ES-I3 (cell line): Measurements from ENCODE around the gene NOTCH3.

Experiments
- H3K36me3 ChIP-seq: 2 replicates; pipeline ENCODE4 v1.6.1; 2013; ENCODE audit warnings: mild to moderate bottlenecking, low read length, control low read depth, moderate library complexity; ENCODE audit not compliant: insufficient read depth
- H3K4me1 ChIP-seq: 2 replicates; pipeline ENCODE4 v1.6.1; 2013; ENCODE audit warnings: mild to moderate bottlenecking, control low read depth, low read length; ENCODE audit not compliant: insufficient read depth
- H3K9ac ChIP-seq: 2 replicates; pipeline ENCODE4 v1.6.1; 2013; ENCODE audit warnings: low read depth, mild to moderate bottlenecking, low read length, moderate library complexity
- H3K9me3 ChIP-seq: 2 replicates; pipeline ENCODE4 v1.6.1; 2013; ENCODE audit warnings: mild to moderate bottlenecking, low read length, moderate library complexity; ENCODE audit not compliant: control insufficient read depth, insufficient read depth

NOTCH3 gene

DNA sequence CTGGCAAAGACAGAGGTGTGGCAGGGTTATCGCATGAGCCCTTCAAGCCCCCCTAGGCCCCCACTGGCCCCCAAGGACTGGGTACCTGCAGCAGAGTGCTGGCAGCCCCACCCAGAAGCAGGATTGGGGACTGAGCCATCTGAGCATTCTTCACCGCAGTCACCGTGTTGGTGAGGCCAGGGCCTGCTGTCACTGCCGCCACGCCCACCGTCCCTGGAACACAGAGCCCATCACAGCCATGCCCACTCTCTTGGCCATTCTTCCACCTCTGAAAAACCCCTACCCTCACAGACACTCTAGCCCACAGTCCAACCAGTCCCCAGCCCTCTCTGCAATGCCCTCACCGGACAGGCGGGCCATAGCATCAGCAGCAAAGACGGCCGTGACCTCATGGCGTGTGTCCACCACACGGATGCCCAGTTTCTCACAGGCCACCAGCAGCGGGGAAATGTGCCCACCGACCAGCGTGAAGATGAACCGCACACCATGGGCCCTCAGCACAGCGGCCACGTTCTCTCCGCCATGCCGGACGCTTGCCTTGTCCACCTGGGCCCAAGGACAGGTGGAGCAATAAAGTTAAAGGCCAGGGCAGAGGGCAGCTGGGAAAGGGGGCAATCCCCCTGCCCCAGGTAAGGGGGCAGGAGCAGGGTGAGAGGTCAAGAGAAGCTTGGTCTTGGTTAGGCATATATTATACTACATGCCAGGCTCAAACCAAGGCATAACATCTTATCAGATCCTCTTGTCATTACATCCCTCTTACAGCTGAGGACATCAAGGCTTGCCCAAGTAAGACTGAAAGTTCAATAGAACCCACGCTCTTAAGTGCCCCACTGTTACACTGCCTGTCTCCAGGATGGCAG, 77.5 kb downstream of the NOTCH3 start:
- Histone ChIP-seq H3K36me3 (0 out of 2 replicates have a peak, but pooled peaks cover 4% of the 10 kb centered on the region), H3K9me3 (no peaks in the 10 kb centered on the region), H3K9ac (no peak overlapping the region), H3K4me1 (peaks cover 8% of the 10 kb centered on the region; the same call in 1 of the 2 replicates)

- Histone ChIP-seq H3K36me3 (0 out of 2 replicates have a peak, but pooled peaks cover 4% of the 10 kb centered on the region), H3K9ac (no peak overlapping the region), H3K9me3 (no peaks in the 10 kb centered on the region), H3K4me1 (peaks cover 8% of the 10 kb centered on the region; the same call in 1 of the 2 replicates)
These were observed 78.3 kb downstream of the NOTCH3 start for GRCh38 chr19:15122331-15123030.

DNA sequence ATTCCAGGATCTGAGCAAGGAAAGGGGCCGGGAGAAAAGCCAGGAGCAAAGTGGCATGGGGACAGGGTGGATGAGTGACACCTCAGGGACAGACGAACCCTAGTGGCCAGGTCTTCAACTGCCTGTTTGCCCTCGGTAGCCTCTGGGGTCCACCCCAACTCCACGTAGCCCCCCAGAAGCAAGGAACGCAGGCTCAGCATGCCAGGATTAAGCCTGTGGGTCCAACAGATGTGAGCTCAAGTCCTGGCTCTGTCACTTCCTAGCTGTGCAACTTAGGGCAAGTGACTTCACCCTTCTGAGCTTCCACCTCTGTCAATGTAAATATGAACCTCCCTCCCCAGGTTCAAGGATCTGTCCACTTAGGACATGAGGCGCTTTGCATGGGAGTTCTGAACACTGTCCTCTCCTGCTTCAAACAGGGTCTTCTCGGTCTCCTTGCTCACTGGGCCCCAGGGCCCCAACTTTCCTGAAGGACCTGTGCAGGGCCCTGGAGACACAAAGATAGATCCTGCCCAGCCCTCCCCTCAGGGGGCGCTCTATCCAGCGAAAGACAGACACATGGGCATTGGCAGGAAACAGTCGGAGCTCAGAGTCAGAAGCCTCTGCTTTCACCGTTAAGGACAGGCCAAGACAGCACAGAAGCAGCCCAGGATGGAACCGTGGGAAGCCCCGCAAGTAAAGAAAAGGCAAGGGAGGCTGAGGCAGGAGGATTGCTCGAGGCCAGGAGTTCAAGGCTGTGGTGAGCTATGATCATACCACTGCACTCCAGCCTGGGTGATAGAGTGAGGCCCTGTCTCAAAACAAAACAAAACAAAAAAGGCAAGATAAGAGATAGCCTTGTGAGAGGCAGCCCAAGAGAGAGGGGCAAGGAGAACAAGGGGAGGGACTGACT, 80.4 kb downstream of the NOTCH3 start:
- H3K9me3 ChIP-seq: no peaks in the 10 kb centered on the region
- 0 out of 2 replicates have a peak, but pooled peaks cover 4% of the 10 kb centered on the region for H3K36me3 ChIP-seq
- 0 out of 2 replicates have a peak, but pooled peaks cover 5% of the 10 kb centered on the region for H3K4me1 ChIP-seq
- no peak overlapping the region for H3K9ac ChIP-seq

- H3K36me3 ChIP-seq: peaks cover 4% of the 10 kb centered on the region; the same call in 1 of the 2 replicates
These were observed 81.9 kb downstream of the NOTCH3 start for GRCh38 chr19:15118789-15119494.

GRCh38 chr19:15118248-15118647, 82.5 kb downstream of the NOTCH3 start:
- no peak overlapping the region for H3K9ac ChIP-seq
- H3K36me3 ChIP-seq: peaks cover 5% of the 10 kb centered on the region; the same call in 1 of the 2 replicates
- H3K9me3 ChIP-seq: no peaks in the 10 kb centered on the region; the same call in 1 of the 2 replicates

More at GRCh38 chr19:15118789-15119494, 81.9 kb downstream of the NOTCH3 start:
- Histone ChIP-seq H3K9me3 (no peaks in the 10 kb centered on the region), H3K9ac (no peak overlapping the region), H3K4me1 (no peaks in the 10 kb centered on the region)

GRCh38 chr19:15116856-15117255, 83.9 kb downstream of the NOTCH3 start:
- H3K9me3 ChIP-seq: no peaks in the 10 kb centered on the region; the same call in 1 of the 2 replicates
- no peak overlapping the region for H3K9ac ChIP-seq
- H3K36me3 ChIP-seq: peaks cover 12% of the 10 kb centered on the region
- H3K4me1 ChIP-seq: no peaks in the 10 kb centered on the region

More at GRCh38 chr19:15118248-15118647, 82.5 kb downstream of the NOTCH3 start:
- H3K4me1 ChIP-seq: no peaks in the 10 kb centered on the region

DNA sequence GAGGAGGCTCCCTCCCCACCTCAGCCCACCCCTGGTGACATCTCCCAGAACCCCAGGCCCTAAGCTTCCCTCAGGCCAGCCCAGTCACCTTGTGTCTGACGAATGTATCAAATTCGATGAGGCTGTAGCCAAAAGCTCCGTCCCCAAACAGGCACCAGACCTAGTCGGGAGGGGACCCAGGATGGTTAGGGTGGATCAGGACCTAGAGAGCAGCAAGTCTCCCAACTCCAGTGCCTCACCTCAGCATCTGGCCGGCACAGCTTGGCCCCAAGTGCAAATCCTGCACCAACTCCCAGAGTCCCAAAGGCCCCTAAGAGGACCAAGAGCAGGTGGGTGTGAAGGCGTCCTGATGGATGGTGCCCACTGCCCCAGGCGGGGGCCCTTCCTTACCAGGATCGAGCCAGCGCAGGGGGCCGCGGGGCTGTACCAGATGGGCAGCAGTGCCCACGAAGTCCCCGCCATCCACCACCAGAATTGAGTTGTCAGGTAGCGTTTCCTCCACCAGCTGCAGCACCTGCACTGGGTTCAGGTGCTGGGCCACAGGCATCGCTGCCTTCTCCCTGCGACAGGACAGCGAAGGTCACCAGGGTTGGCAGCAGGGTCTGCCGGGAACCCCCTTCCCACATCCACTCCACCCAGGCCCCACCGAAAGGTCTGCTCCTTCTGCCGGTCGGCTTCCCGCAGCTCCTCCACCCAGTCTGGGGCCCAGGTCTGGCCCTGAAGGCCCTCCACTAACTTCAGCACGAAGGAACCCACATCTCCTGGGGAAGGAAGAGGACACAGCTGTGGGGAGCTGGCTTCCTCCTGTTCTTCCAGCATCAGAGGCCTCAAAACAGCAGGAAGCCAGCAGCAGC, 84.8 kb downstream of the NOTCH3 start:
- Histone ChIP-seq H3K36me3 (peaks cover 16% of the 10 kb centered on the region), H3K9ac (no peak overlapping the region), H3K4me1 (no peaks in the 10 kb centered on the region), H3K9me3 (no peaks in the 10 kb centered on the region; the same call in 1 of the 2 replicates)

- H3K36me3 ChIP-seq: peaks cover 16% of the 10 kb centered on the region
- H3K9me3 ChIP-seq: no peaks in the 10 kb centered on the region; the same call in 1 of the 2 replicates
- no peak overlapping the region for H3K9ac ChIP-seq
- H3K4me1 ChIP-seq: no peaks in the 10 kb centered on the region
These were observed 85.7 kb downstream of the NOTCH3 start for GRCh38 chr19:15115080-15115479.

DNA sequence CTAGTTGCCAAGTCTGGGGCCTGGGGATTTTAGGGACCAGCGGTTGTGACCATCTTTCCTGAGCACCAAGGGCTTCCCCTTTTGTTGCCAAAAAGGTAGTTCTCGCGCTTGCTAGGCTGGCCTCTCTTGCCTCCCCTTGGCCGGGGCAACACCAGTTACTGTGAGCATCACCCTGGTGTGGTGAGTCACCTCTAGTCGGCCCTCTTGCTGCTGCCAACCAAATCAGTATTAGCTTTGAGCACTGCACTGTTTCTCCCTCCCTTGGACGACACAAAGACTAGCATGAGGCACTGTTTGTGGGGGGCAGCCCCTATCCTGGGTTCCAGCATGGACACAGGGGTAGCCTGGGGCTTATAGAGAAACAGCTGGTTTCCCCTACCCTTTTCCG, 86.6 kb downstream of the NOTCH3 start:
- Histone ChIP-seq H3K36me3 (peaks cover 16% of the 10 kb centered on the region), H3K9ac (no peak overlapping the region), H3K4me1 (no peaks in the 10 kb centered on the region), H3K9me3 (no peaks in the 10 kb centered on the region; the same call in 1 of the 2 replicates)

GRCh38 chr19:15113245-15114152, 87.3 kb downstream of the NOTCH3 start:
- H3K9me3 ChIP-seq: no peaks in the 10 kb centered on the region; the same call in 1 of the 2 replicates
- H3K9ac ChIP-seq: peak overlapping the region; percentile 36; the same call in 1 of the 2 replicates
- H3K4me1 ChIP-seq: no peaks in the 10 kb centered on the region; the same call in 1 of the 2 replicates
- peaks cover 12% of the 10 kb centered on the region for H3K36me3 ChIP-seq

- Histone ChIP-seq H3K9ac (no peak overlapping the region), H3K9me3 (no peaks in the 10 kb centered on the region; the same call in 1 of the 2 replicates), H3K36me3 (peaks cover 12% of the 10 kb centered on the region), H3K4me1 (no peaks in the 10 kb centered on the region; the same call in 1 of the 2 replicates)
These were observed 88.4 kb downstream of the NOTCH3 start for GRCh38 chr19:15112385-15112784.

DNA sequence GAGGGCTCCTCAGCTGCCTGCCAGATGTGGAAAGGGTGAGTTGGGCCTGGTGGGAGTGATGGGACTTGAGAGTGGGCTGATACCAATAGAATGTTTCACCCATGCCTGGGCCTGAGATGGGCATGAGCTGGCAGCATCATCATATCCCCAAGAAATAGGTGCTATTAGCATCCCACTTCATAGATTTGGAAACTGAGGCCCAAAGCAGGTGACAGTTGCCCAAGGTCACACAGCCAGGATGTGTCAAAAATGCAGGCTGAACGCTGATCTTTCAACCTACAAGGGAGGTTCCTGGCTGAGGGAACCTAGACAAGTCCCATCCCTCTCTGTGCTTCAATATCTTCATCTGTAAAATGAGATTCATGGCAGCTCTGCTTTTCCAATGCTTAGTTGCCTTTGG, 89.0 kb downstream of the NOTCH3 start:
- Histone ChIP-seq H3K4me1 (no peaks in the 10 kb centered on the region; the same call in 1 of the 2 replicates), H3K9ac (no peak overlapping the region), H3K36me3 (peaks cover 12% of the 10 kb centered on the region), H3K9me3 (no peaks in the 10 kb centered on the region; the same call in 1 of the 2 replicates)
